ENCODE measurements around the gene TANGO6. TPM values are rescaled to one million over a fixed set of nuclear protein-coding genes. Genes with fewer than 3 reads are reported as not detected.

The TANGO6 gene
- total and polyA plus RNA-seq, 2 of the 8 experiments (the other 6 are each of a cell fraction or from before 2014, with no cell fraction given), result 5.0 to 19.5 TPM

DNA sequence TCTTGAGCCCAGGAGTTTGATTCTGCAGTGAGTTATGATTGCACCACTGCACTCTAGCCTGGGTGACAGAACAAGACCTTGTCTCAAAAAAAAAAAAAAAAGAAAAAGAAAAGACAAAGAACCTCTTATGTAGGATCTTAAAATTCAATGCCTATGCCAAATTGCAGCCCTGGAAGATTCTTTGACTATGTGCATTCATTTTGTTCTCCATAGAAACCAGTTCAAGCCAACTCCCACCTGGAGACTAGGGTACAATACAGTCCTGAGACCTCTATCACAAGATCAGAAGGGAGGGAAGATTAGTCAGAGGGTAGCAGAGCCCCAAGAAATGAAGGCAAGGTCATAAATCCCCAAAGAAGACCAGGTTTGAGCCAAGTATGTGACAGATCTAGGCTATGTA is 171.5 kb downstream of the TANGO6 start:
- H3K14ac ChIP-seq (ENCODE audit: insufficient read length), result no peak overlapping the region
- H2BK20ac ChIP-seq (ENCODE audit: low read length), result no peak overlapping the region
- H3K4me1 ChIP-seq (replicated peaks in 1 of 4; ENCODE audit: control insufficient read depth in 3 of 4, insufficient read depth in 4 of 4, low read length in 3 of 4), result no peaks in the 10 kb centered on the region
- H3K56ac ChIP-seq (replicated peaks; ENCODE audit: insufficient read length, low read depth, low read length), result no peak overlapping the region
- no peak overlapping the region for H3K18ac ChIP-seq (ENCODE audit: extremely low read depth, low read length)
- H3K23ac ChIP-seq (ENCODE audit: insufficient read length), result peak overlapping the region; percentile 52
- no peak overlapping the region for H4K5ac ChIP-seq (ENCODE audit: insufficient read length, low read depth, low read length)
- H3K4me3 ChIP-seq (ENCODE audit: extremely low read depth in 1 of 4, insufficient read depth in 2 of 4, low read depth in 3 of 4, low read length in 4 of 4), result no peak overlapping the region
- H2BK5ac ChIP-seq (ENCODE audit: low read depth, low read length), result 0 out of 2 replicates have a peak overlapping the region, but pooled peaks have one; percentile 1
- no peak overlapping the region for H3K9ac ChIP-seq (replicated peaks in 1 of 4; ENCODE audit: extremely low read depth in 1 of 4, low read depth in 3 of 4, low read length in 3 of 4)
- no peak overlapping the region for H2AK5ac ChIP-seq (ENCODE audit: low read depth, low read length)
- POLR2A ChIA-PET (ENCODE audit: partially characterized antibody), result interaction anchor here (0.6 kb wide), 1 partner anchor 107 kb away, joined by 3 read pairs; no protein-coding TSS in a partner anchor
- H3K36me3 ChIP-seq (ENCODE audit: control insufficient read depth in 2 of 4, insufficient read depth in 4 of 4, low read length in 3 of 4), result no peaks in the 10 kb centered on the region
- no peak overlapping the region for H4K8ac ChIP-seq (ENCODE audit: extremely low read depth, insufficient read depth, low read length)
- H3K23me2 ChIP-seq (ENCODE audit: low read depth, low read length), result no peaks in the 10 kb centered on the region
- H3K4ac ChIP-seq (replicated peaks; ENCODE audit: insufficient read length, low read depth, low read length), result no peak overlapping the region
- no peak overlapping the region for H2AFZ ChIP-seq (ENCODE audit: low read length)
- no peak overlapping the region for H2BK15ac ChIP-seq (ENCODE audit: low read length)
- no peaks in the 10 kb centered on the region for H3K9me3 ChIP-seq (ENCODE audit: insufficient read depth in 2 of 2, low read depth in 1 of 2, low read length in 1 of 2)
- H3K4me2 ChIP-seq (ENCODE audit: insufficient read depth in 1 of 2, low read depth in 2 of 2, low read length in 2 of 2), result no peak overlapping the region
- no peaks in the 10 kb centered on the region for H3K27me3 ChIP-seq (replicated peaks in 1 of 4; ENCODE audit: control insufficient read depth in 3 of 4, extremely low read depth in 1 of 4, insufficient read depth in 3 of 4, low read length in 3 of 4)
- H4K20me1 ChIP-seq (replicated peaks in 1 of 2; ENCODE audit: control insufficient read depth in 1 of 2, insufficient read depth in 2 of 2, low read length in 2 of 2), result no peaks in the 10 kb centered on the region
- H3K27ac ChIP-seq (ENCODE audit: low read depth, low read length), result no peak overlapping the region
- H3K79me1 ChIP-seq (ENCODE audit: low read depth, low read length), result no peaks in the 10 kb centered on the region
- no peak for DNase-seq (ENCODE audit: low read depth in 1 of 2, low spot score in 2 of 2)
- H2BK12ac ChIP-seq (ENCODE audit: low read depth, low read length), result no peak overlapping the region
- no peak for FAIRE-seq
- H2BK120ac ChIP-seq (replicated peaks; ENCODE audit: low read depth, low read length), result peak overlapping the region; percentile 33
- CTCF ChIA-PET (ENCODE audit: partially characterized antibody), result interaction anchor here (0.6 to 2.1 kb wide), 4 partner anchors 22 to 109 kb away, joined by 3 to 8 read pairs (median 4); no protein-coding TSS in a partner anchor
- H4K91ac ChIP-seq (replicated peaks; ENCODE audit: insufficient read length, low read length), result no peak overlapping the region
- H3K79me2 ChIP-seq (ENCODE audit: control insufficient read depth in 1 of 2, insufficient read depth in 2 of 2, low read length in 2 of 2), result no peaks in the 10 kb centered on the region
- no peak for TF ChIP-seq POLR2A (IDR thresholded peaks at IDR 0.05; ENCODE audit: control extremely low read depth in 1 of 2, low read depth in 2 of 2, low read length in 2 of 2)
- no peak for TF ChIP-seq SP2 (IDR thresholded peaks at IDR 0.05; ENCODE audit: low read length)
- no peak for TF ChIP-seq SP4 (IDR thresholded peaks at IDR 0.05; ENCODE audit: low read length)
- no peak for TF ChIP-seq POLR2AphosphoS5 (IDR thresholded peaks at IDR 0.05; ENCODE audit: low read depth, low read length)
- TF ChIP-seq RNF2 (IDR thresholded peaks at IDR 0.05; ENCODE audit: borderline replicate concordance, low read depth, low read length, missing control alignments, poor library complexity, severe bottlenecking), result no peak
- TF ChIP-seq, protein P1, sequence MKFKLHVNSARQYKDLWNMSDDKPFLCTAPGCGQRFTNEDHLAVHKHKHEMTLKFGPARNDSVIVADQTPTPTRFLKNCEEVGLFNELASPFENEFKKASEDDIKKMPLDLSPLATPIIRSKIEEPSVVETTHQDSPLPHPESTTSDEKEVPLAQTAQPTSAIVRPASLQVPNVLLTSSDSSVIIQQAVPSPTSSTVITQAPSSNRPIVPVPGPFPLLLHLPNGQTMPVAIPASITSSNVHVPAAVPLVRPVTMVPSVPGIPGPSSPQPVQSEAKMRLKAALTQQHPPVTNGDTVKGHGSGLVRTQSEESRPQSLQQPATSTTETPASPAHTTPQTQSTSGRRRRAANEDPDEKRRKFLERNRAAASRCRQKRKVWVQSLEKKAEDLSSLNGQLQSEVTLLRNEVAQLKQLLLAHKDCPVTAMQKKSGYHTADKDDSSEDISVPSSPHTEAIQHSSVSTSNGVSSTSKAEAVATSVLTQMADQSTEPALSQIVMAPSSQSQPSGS (IDR thresholded peaks at IDR 0.05; ENCODE audit: low read length), result no peak
- TF ChIP-seq RBBP5 (IDR thresholded peaks at IDR 0.05; ENCODE audit: borderline replicate concordance, low read depth, low read length), result no peak
- no peak for TF ChIP-seq ASH2L (IDR thresholded peaks at IDR 0.05; ENCODE audit: low read length)
- no peak for TF ChIP-seq SIRT6 (IDR thresholded peaks at IDR 0.05; ENCODE audit: low read length)
- TF ChIP-seq SAP30 (IDR thresholded peaks at IDR 0.05; ENCODE audit: insufficient read depth, insufficient replicate concordance, low read length), result no peak
- no peak for TF ChIP-seq MAFK (IDR thresholded peaks at IDR 0.05; ENCODE audit: low read depth, low read length)
- TF ChIP-seq, protein P2, sequence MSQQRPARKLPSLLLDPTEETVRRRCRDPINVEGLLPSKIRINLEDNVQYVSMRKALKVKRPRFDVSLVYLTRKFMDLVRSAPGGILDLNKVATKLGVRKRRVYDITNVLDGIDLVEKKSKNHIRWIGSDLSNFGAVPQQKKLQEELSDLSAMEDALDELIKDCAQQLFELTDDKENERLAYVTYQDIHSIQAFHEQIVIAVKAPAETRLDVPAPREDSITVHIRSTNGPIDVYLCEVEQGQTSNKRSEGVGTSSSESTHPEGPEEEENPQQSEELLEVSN (IDR thresholded peaks at IDR 0.05), result no peak
